WTC11 (cell line): ENCODE data around the gene RPS6KA4. TPM values are rescaled to one million over a fixed set of nuclear protein-coding genes. Genes with fewer than 3 reads are reported as not detected.

ENCODE experiments used
- ATAC-seq: fragments of 200-7000 bp; cut with Tn5 transposase; 2 replicates; pipeline ENCODE4 v1.10.0; 2021; ENCODE audit warnings: mild to moderate bottlenecking, moderate library complexity
- CTCF ChIA-PET: fragments of 300-600 bp; sonication (Branson Sonifier 250); formaldehyde crosslinking; loops from one replicate; lab custom pipeline; 2021; ENCODE audit warnings: antibody characterized with exemption; lab: Charles Lee
- POLR2A ChIA-PET: fragments of 350-600 bp; sonication (Branson Sonifier 250); formaldehyde crosslinking; loops from one replicate; lab custom pipeline; 2021; ENCODE audit warnings: antibody characterized with exemption; lab: Charles Lee
- DNase-seq: peaks from one replicate; pipeline ENCODE4 v3.0.0; 2021; ENCODE audit warnings: low spot score
- H3K27ac Mint-ChIP-seq: 2 replicates; pipeline ENCODE4 v1.8.0; 2021; ENCODE audit warnings: mixed read lengths
- H3K27me3 Mint-ChIP-seq: 2 replicates; pipeline ENCODE4 v1.8.0; 2021; ENCODE audit warnings: low read depth, mild to moderate bottlenecking, moderate library complexity, mixed read lengths
- H3K36me3 Mint-ChIP-seq: 2 replicates; pipeline ENCODE4 v1.8.0; 2021; ENCODE audit warnings: mixed read lengths
- H3K4me1 Mint-ChIP-seq: 2 replicates; pipeline ENCODE4 v1.8.0; 2022; ENCODE audit warnings: mixed read lengths
- H3K4me3 Mint-ChIP-seq: 2 replicates; pipeline ENCODE4 v1.8.0; 2021; ENCODE audit warnings: mild to moderate bottlenecking, moderate library complexity, mixed read lengths
- H3K9me3 Mint-ChIP-seq: 2 replicates; pipeline ENCODE4 v1.8.0; 2021; ENCODE audit warnings: mixed read lengths
- ATF1 ChIP-seq: sonication (generic); formaldehyde crosslinking; IDR thresholded peaks from 2 replicates; pipeline ENCODE4 v1.8.1; 2023; ENCODE audit warnings: mild to moderate bottlenecking, moderate library complexity, missing genetic modification reagents
- ELF4 ChIP-seq: sonication (generic); formaldehyde crosslinking; IDR thresholded peaks from 2 replicates; pipeline ENCODE4 v1.8.1; 2022; ENCODE audit warnings: low read depth, mild to moderate bottlenecking, moderate library complexity, missing genetic modification reagents
- ESRRA ChIP-seq: sonication (generic); formaldehyde crosslinking; IDR thresholded peaks from 2 replicates; pipeline ENCODE4 v1.8.1; 2022; ENCODE audit warnings: mild to moderate bottlenecking, missing genetic modification reagents, borderline replicate concordance
- FOXJ3 ChIP-seq: sonication (generic); formaldehyde crosslinking; IDR thresholded peaks from 2 replicates; pipeline ENCODE4 v1.9.0; 2021; ENCODE audit warnings: missing genetic modification reagents, mild to moderate bottlenecking, borderline replicate concordance
- GTF2I ChIP-seq: fragments of 250-450 bp; sonication (Bioruptor Pico); conservative IDR thresholded peaks from 2 replicates; pipeline ENCODE4 v1.4.0; 2021; ENCODE audit warnings: mild to moderate bottlenecking
- HMGA2 ChIP-seq: fragments of 250-450 bp; sonication (Bioruptor Pico); IDR thresholded peaks from 2 replicates; pipeline ENCODE4 v1.4.0; 2021; ENCODE audit warnings: mild to moderate bottlenecking, moderate library complexity
- NR2C2 ChIP-seq: sonication (generic); formaldehyde crosslinking; IDR thresholded peaks from 2 replicates; pipeline ENCODE4 v1.8.0; 2022; ENCODE audit warnings: mild to moderate bottlenecking, missing genetic modification reagents
- SOX15 ChIP-seq: fragments of 250-450 bp; sonication (Bioruptor Pico); IDR thresholded peaks from 2 replicates; pipeline ENCODE4 v1.9.0; 2021; ENCODE audit warnings: mild to moderate bottlenecking
- TCF7 ChIP-seq: sonication (generic); formaldehyde crosslinking; IDR thresholded peaks from 2 replicates; pipeline ENCODE4 v1.8.0; 2022; ENCODE audit warnings: mild to moderate bottlenecking, low read depth, missing genetic modification reagents, moderate library complexity
- ZMAT4 ChIP-seq: fragments of 250-450 bp; sonication (Bioruptor Pico); IDR thresholded peaks from 2 replicates; pipeline ENCODE4 v1.9.0; 2021; ENCODE audit warnings: mild to moderate bottlenecking
- ZNF121 ChIP-seq: sonication (generic); formaldehyde crosslinking; IDR thresholded peaks from 2 replicates; pipeline ENCODE4 v1.8.0; 2023; ENCODE audit warnings: missing genetic modification reagents
- ZNF423 ChIP-seq: fragments of 250-450 bp; sonication (Bioruptor Pico); IDR thresholded peaks from 2 replicates; pipeline ENCODE4 v2.1.2; 2022; ENCODE audit warnings: mild to moderate bottlenecking, moderate library complexity
- ZNF671 ChIP-seq: fragments of 250-450 bp; sonication (Bioruptor Pico); IDR thresholded peaks from 2 replicates; pipeline ENCODE4 v1.8.0; 2021; ENCODE audit warnings: mild to moderate bottlenecking
- total RNA-seq: library from RNA; stranded (reverse); gene quantifications from 3 replicates; pipeline ENCODE4 v1.2.3, GENCODE V29; 2021
- TF ChIP-seq, protein P1 (sequence below): sonication (generic); formaldehyde crosslinking; IDR thresholded peaks from 2 replicates; pipeline ENCODE4 v1.8.0; 2023; ENCODE audit warnings: missing genetic modification reagents
- TF ChIP-seq, protein P2 (sequence below): sonication (generic); formaldehyde crosslinking; IDR thresholded peaks from 2 replicates; pipeline ENCODE4 v1.8.1; 2023; ENCODE audit warnings: mild to moderate bottlenecking, missing genetic modification reagents
- TF ChIP-seq, protein P3 (sequence below): sonication (generic); formaldehyde crosslinking; IDR thresholded peaks from 2 replicates; pipeline ENCODE4 v1.8.1; 2022; ENCODE audit warnings: mild to moderate bottlenecking, moderate library complexity, missing genetic modification reagents
- TF ChIP-seq, protein P4 (sequence below): fragments of 200-600 bp; IDR thresholded peaks from 2 replicates; pipeline ENCODE4 v1.8.0; 2022; ENCODE audit warnings: antibody characterized with exemption
- TF ChIP-seq, protein P5 (sequence below): sonication (generic); formaldehyde crosslinking; IDR thresholded peaks from 2 replicates; pipeline ENCODE4 v1.8.1; 2023; ENCODE audit warnings: mild to moderate bottlenecking, missing genetic modification reagents, borderline replicate concordance
- TF ChIP-seq, protein P6 (sequence below): fragments of 250-450 bp; sonication (Bioruptor Pico); conservative IDR thresholded peaks from 2 replicates; pipeline ENCODE4 v1.9.0; 2021; ENCODE audit warnings: mild to moderate bottlenecking

RPS6KA4 gene
- total RNA-seq, 1 experiment from 2014 or later, result 16.8 TPM

DNA sequence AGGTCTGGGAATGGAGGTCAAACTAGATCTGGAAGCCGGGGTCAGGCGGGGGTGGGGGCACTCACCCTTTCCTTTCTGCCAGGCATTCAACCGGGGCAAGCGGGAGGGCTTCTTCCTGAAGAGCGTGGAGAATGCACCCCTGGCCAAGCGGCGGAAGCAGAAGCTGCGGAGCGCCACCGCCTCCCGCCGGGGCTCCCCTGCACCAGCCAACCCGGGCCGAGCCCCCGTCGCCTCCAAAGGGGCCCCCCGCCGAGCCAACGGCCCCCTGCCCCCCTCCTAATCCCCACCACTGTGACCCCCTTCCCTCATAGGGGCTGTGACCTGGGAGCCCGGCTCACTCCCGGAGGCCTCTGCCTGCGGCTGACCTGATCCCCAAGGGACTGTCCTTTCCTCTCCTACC, 12.2 kb downstream of the RPS6KA4 start:
- ATAC-seq (no peak), DNase-seq (no peak)
- Mint-ChIP-seq H3K4me3 (no peak overlapping the region), H3K9me3 (no peaks in the 10 kb centered on the region), H3K36me3 (peaks cover 16% of the 10 kb centered on the region), H3K27me3 (no peaks in the 10 kb centered on the region), H3K27ac (no peak overlapping the region), H3K4me1 (peaks cover 11% of the 10 kb centered on the region)
- TF ChIP-seq FOXJ3 (no peak), ZNF423 (peak; percentile 51; the same call in 1 of the 2 replicates)
- ChIA-PET POLR2A (no interaction called here), CTCF (interaction anchor here (1.6 to 12.8 kb wide), 4 partner anchors 16 to 78 kb away, joined by 5 to 140 read pairs (median 21); no protein-coding TSS in a partner anchor)

- H3K27me3 Mint-ChIP-seq, result no peaks in the 10 kb centered on the region
- no peak overlapping the region for H3K27ac Mint-ChIP-seq
- ATAC-seq (no peak), DNase-seq (no peak)
- no peak overlapping the region for H3K4me3 Mint-ChIP-seq
- TF ChIP-seq TCF7 (CRISPR knock-in tag) (no peak), GTF2I (CRISPR knock-in tag) (no peak), ELF4 (CRISPR knock-in tag) (no peak), ATF1 (CRISPR knock-in tag) (no peak), ZMAT4 (no peak), NR2C2 (CRISPR knock-in tag) (no peak), ESRRA (CRISPR knock-in tag) (no peak), SOX15 (CRISPR knock-in tag) (no peak), ZNF121 (CRISPR knock-in tag) (no peak), HMGA2 (CRISPR knock-in tag) (no peak), ZNF423 (no peak), ZNF671 (no peak)
- TF ChIP-seq, protein P1, sequence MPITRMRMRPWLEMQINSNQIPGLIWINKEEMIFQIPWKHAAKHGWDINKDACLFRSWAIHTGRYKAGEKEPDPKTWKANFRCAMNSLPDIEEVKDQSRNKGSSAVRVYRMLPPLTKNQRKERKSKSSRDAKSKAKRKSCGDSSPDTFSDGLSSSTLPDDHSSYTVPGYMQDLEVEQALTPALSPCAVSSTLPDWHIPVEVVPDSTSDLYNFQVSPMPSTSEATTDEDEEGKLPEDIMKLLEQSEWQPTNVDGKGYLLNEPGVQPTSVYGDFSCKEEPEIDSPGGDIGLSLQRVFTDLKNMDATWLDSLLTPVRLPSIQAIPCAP (CRISPR knock-in tag), result no peak
- TF ChIP-seq, protein P2, sequence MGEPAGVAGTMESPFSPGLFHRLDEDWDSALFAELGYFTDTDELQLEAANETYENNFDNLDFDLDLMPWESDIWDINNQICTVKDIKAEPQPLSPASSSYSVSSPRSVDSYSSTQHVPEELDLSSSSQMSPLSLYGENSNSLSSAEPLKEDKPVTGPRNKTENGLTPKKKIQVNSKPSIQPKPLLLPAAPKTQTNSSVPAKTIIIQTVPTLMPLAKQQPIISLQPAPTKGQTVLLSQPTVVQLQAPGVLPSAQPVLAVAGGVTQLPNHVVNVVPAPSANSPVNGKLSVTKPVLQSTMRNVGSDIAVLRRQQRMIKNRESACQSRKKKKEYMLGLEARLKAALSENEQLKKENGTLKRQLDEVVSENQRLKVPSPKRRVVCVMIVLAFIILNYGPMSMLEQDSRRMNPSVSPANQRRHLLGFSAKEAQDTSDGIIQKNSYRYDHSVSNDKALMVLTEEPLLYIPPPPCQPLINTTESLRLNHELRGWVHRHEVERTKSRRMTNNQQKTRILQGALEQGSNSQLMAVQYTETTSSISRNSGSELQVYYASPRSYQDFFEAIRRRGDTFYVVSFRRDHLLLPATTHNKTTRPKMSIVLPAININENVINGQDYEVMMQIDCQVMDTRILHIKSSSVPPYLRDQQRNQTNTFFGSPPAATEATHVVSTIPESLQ (CRISPR knock-in tag), result no peak
- TF ChIP-seq, protein P3, sequence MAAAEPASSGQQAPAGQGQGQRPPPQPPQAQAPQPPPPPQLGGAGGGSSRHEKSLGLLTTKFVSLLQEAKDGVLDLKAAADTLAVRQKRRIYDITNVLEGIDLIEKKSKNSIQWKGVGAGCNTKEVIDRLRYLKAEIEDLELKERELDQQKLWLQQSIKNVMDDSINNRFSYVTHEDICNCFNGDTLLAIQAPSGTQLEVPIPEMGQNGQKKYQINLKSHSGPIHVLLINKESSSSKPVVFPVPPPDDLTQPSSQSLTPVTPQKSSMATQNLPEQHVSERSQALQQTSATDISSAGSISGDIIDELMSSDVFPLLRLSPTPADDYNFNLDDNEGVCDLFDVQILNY (CRISPR knock-in tag), result no peak
- TF ChIP-seq, protein P4, sequence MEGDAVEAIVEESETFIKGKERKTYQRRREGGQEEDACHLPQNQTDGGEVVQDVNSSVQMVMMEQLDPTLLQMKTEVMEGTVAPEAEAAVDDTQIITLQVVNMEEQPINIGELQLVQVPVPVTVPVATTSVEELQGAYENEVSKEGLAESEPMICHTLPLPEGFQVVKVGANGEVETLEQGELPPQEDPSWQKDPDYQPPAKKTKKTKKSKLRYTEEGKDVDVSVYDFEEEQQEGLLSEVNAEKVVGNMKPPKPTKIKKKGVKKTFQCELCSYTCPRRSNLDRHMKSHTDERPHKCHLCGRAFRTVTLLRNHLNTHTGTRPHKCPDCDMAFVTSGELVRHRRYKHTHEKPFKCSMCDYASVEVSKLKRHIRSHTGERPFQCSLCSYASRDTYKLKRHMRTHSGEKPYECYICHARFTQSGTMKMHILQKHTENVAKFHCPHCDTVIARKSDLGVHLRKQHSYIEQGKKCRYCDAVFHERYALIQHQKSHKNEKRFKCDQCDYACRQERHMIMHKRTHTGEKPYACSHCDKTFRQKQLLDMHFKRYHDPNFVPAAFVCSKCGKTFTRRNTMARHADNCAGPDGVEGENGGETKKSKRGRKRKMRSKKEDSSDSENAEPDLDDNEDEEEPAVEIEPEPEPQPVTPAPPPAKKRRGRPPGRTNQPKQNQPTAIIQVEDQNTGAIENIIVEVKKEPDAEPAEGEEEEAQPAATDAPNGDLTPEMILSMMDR, result no peak
- TF ChIP-seq, protein P5, sequence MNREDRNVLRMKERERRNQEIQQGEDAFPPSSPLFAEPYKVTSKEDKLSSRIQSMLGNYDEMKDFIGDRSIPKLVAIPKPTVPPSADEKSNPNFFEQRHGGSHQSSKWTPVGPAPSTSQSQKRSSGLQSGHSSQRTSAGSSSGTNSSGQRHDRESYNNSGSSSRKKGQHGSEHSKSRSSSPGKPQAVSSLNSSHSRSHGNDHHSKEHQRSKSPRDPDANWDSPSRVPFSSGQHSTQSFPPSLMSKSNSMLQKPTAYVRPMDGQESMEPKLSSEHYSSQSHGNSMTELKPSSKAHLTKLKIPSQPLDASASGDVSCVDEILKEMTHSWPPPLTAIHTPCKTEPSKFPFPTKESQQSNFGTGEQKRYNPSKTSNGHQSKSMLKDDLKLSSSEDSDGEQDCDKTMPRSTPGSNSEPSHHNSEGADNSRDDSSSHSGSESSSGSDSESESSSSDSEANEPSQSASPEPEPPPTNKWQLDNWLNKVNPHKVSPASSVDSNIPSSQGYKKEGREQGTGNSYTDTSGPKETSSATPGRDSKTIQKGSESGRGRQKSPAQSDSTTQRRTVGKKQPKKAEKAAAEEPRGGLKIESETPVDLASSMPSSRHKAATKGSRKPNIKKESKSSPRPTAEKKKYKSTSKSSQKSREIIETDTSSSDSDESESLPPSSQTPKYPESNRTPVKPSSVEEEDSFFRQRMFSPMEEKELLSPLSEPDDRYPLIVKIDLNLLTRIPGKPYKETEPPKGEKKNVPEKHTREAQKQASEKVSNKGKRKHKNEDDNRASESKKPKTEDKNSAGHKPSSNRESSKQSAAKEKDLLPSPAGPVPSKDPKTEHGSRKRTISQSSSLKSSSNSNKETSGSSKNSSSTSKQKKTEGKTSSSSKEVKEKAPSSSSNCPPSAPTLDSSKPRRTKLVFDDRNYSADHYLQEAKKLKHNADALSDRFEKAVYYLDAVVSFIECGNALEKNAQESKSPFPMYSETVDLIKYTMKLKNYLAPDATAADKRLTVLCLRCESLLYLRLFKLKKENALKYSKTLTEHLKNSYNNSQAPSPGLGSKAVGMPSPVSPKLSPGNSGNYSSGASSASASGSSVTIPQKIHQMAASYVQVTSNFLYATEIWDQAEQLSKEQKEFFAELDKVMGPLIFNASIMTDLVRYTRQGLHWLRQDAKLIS (CRISPR knock-in tag), result no peak
- TF ChIP-seq, protein P6, sequence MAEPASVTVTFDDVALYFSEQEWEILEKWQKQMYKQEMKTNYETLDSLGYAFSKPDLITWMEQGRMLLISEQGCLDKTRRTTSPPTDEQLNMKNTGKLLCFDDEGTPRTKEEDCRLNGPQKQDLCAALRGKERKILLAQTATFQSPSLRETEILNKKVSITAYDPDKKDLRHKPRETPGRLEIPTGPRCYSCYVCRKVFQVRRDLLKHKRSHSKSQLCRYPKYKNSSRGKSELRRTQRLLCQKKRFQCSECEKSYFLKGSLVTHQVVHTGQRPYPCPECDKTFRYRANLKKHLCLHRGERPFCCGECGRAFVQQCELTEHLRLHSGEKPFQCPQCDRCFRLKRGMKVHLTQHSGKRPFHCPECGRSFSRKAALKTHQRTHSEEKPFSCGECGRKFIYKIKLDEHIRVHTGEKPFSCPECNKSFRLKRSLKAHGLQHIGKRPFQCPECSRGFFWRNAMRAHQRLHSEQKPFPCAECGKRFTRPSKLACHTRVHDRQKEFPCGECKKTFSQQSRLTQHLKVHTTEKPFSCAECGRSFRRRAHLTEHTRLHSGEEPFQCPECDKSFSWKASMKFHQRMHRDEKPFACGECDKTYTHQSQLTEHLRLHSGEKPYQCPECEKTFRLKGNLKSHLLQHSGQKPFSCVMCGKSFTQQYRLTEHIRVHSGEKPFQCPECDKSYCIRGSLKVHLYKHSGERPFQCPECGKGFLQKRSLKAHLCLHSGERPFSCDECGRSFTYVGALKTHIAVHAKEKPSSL (CRISPR knock-in tag), result no peak
- CTCF ChIA-PET, result interaction anchor here (0.8 to 12.8 kb wide), 5 partner anchors 17 to 77 kb away, joined by 3 to 140 read pairs (median 13); no protein-coding TSS in a partner anchor
- peaks cover 9% of the 10 kb centered on the region; the same call in 1 of the 2 replicates for H3K36me3 Mint-ChIP-seq
- POLR2A ChIA-PET, result no interaction called here
- H3K9me3 Mint-ChIP-seq, result no peaks in the 10 kb centered on the region
- H3K4me1 Mint-ChIP-seq, result peaks cover 11% of the 10 kb centered on the region
Observed at GRCh38 chr11:64372021-64372420, 13.1 kb downstream of the RPS6KA4 start.
